Small intestine (tissue), 7 donors: ENCODE data around the gene INTS4. TPM values are rescaled to one million over a fixed set of nuclear protein-coding genes. Genes with fewer than 3 reads are reported as not detected.
"Not testable (repeated sequence)": the region's sequence is repeated elsewhere in the genome, so short reads cannot be mapped to it uniquely, and the experiment has no call there.

Experiments
- DNase-seq, 2 donors: peaks; one replicate each; pipeline versions ENCODE4 v3.0.0 to v3.0.0-alpha.2; 2013
- FAIRE-seq: peaks from 2 replicates; lab custom pipeline; 2012; peaks lifted over from hg19 to GRCh38; lab: Jason Lieb, UNC
- H3K27ac ChIP-seq, 3 donors: one replicate each; pipeline ENCODE4 v1.5.1; 2013; ENCODE audit warnings: low read length in 2 of 3, mild to moderate bottlenecking in 2 of 3, control low read depth in 1 of 3, inconsistent platforms in 1 of 3, low read depth in 1 of 3, moderate library complexity in 1 of 3
- H3K27me3 ChIP-seq, 3 donors: one replicate each; pipeline ENCODE4 v1.6.1; 2013; ENCODE audit warnings: low read length in 3 of 3, inconsistent platforms in 1 of 3; ENCODE audit not compliant: control insufficient read depth in 3 of 3, insufficient read depth in 3 of 3
- H3K36me3 ChIP-seq, 3 donors: one replicate each; pipeline ENCODE4 v1.6.1; 2013; ENCODE audit warnings: low read length in 3 of 3, inconsistent platforms in 1 of 3, low read depth in 1 of 3, mild to moderate bottlenecking in 1 of 3, moderate library complexity in 1 of 3; ENCODE audit not compliant: control insufficient read depth in 3 of 3, insufficient read depth in 2 of 3
- H3K4me1 ChIP-seq, 3 donors: one replicate each; pipeline ENCODE4 v1.6.1; 2013; ENCODE audit warnings: low read length in 2 of 3, inconsistent platforms in 1 of 3, low read depth in 1 of 3, mild to moderate bottlenecking in 1 of 3, moderate library complexity in 1 of 3; ENCODE audit not compliant: control insufficient read depth in 3 of 3, insufficient read depth in 2 of 3
- H3K4me3 ChIP-seq, 3 donors: one replicate each; pipeline ENCODE4 v1.5.1; 2013; ENCODE audit warnings: low read length in 3 of 3, control low read depth in 1 of 3, inconsistent platforms in 1 of 3, low read depth in 1 of 3, mild to moderate bottlenecking in 1 of 3, moderate library complexity in 1 of 3
- H3K9me3 ChIP-seq, 2 donors: one replicate each; pipeline ENCODE4 v1.6.1; 2013; ENCODE audit warnings: low read depth in 1 of 2, low read length in 1 of 2; ENCODE audit not compliant: control insufficient read depth in 2 of 2, insufficient read depth in 1 of 2
- WGBS, 3 donors: extraction: QIAGEN DNeasy Blood & Tissue Kit; methylation state at CpG; one replicate each; pipeline ENCODE4 v1.1.7; 2013; 5-methylcytosine and 5-hydroxymethylcytosine counted together
- polyA plus RNA-seq, 4 donors: library from polyadenylated mRNA; stranded (reverse) in 3 of 4; unstranded in 1 of 4; fragments of 200-250 nt in 3 of 4; fragments of 120-200 nt in 1 of 4; gene quantifications; one replicate each; pipeline versions ENCODE4 v1.2.1 to v1.2.3, GENCODE V29; 2013
- donor health status: healthy with polysubstance abuse.
- donor health status: control.
- donor health status: control.
- donor health status: Bipolar disorder and iron deficiency.
- donor health status: healthy.

Gene INTS4
- polyA plus RNA-seq, 4 donors, result 15.1 to 28.0 (median 20.4) TPM

- DNase-seq, result no peak
- H3K4me3 ChIP-seq, result no peak overlapping the region
- peaks cover 2 to 16% (median 3%) of the 10 kb centered on the region in 3 donors for H3K36me3 ChIP-seq
- H3K27me3 ChIP-seq, result no peaks in the 10 kb centered on the region
- H3K4me1 ChIP-seq, result no peaks in the 10 kb centered on the region
- 85 to 100% (median 91%) methylated on average over 1 of the region's 1 CpG for WGBS, 3 donors
- no peak for FAIRE-seq
- no peaks in the 10 kb centered on the region for H3K9me3 ChIP-seq
- H3K27ac ChIP-seq, result no peak overlapping the region
Observed at GRCh38 chr11:77873345-77873744, 121.1 kb downstream of the INTS4 start.

GRCh38 chr11:77871855-77872254, 122.6 kb downstream of the INTS4 start:
- no peak for FAIRE-seq
- H3K36me3 ChIP-seq, result peaks cover 1 to 16% (median 2%) of the 10 kb centered on the region in 3 donors
- H3K27ac ChIP-seq, result no peak overlapping the region
- H3K4me1 ChIP-seq, result no peaks in the 10 kb centered on the region
- no peak overlapping the region for H3K4me3 ChIP-seq
- WGBS, 3 donors, result 97 to 98% (median 98%) methylated on average over 3 of the region's 3 CpGs
- H3K27me3 ChIP-seq, result no peaks in the 10 kb centered on the region
- H3K9me3 ChIP-seq, result no peaks in the 10 kb centered on the region
- DNase-seq, result no peak

GRCh38 chr11:77868744-77869143, 125.7 kb downstream of the INTS4 start:
- WGBS, 3 donors, result 95 to 98% (median 97%) methylated on average over 4 of the region's 4 CpGs
- DNase-seq (no peak), FAIRE-seq (no peak)
- Histone ChIP-seq H3K27me3 (no peaks in the 10 kb centered on the region), H3K4me1 (no peaks in the 10 kb centered on the region), H3K9me3 (no peaks in the 10 kb centered on the region), H3K36me3 (peaks cover 0 to 12% (median 4%) of the 10 kb centered on the region in 3 donors), H3K27ac (no peak overlapping the region), H3K4me3 (no peak overlapping the region)

- Histone ChIP-seq H3K27me3 (no peaks in the 10 kb centered on the region), H3K4me1 (no peaks in the 10 kb centered on the region), H3K4me3 (no peak overlapping the region), H3K27ac (no peak overlapping the region), H3K9me3 (no peaks in the 10 kb centered on the region), H3K36me3 (peaks cover 0 to 13% (median 4%) of the 10 kb centered on the region in 3 donors)
- WGBS, 3 donors, result 76 to 93% (median 84%) methylated on average over 1 of the region's 1 CpG
- DNase-seq (no peak), FAIRE-seq (no peak)
Observed at GRCh38 chr11:77866336-77866735, 128.1 kb downstream of the INTS4 start.

DNA sequence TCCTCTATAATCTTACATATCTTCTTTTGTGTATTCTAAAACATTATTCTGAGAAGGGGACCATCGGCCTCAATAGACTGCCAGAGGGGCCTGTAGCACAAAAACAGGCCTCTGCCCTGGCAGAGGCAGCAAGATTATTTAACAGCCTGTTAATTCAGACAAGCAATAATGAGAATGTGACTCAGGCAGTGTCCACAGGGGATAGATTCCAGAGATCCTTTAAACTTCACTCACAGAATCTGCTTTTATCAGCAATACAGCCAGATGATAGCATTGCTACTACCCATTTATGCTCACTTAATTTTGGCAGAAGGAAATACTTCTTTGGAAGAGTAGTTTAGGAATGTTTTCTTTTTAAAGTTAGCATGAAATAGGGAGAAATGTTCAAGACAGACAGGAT, 128.7 kb downstream of the INTS4 start:
- Histone ChIP-seq H3K4me3 (no peak overlapping the region), H3K9me3 (no peaks in the 10 kb centered on the region), H3K27me3 (no peaks in the 10 kb centered on the region), H3K27ac (no peak overlapping the region), H3K36me3 (peaks cover 0 to 13% (median 4%) of the 10 kb centered on the region in 3 donors), H3K4me1 (no peaks in the 10 kb centered on the region)
- DNase-seq (no peak), FAIRE-seq (no peak)
- 86 to 100% (median 90%) methylated on average over 1 of the region's 1 CpG for WGBS, 3 donors

GRCh38 chr11:77861444-77861843, 133.0 kb downstream of the INTS4 start:
- H3K27me3 ChIP-seq, FAIRE-seq, H3K4me1 ChIP-seq, DNase-seq, H3K9me3 ChIP-seq, H3K27ac ChIP-seq, H3K4me3 ChIP-seq: not testable (repeated sequence)
- H3K36me3 ChIP-seq, result peaks cover 0 to 20% (median 2%) of the 10 kb centered on the region in 3 donors
- 90 to 94% (median 91%) methylated on average over 10 of the region's 10 CpGs for WGBS, 3 donors

- not testable (repeated sequence) for H3K27me3 ChIP-seq, H3K27ac ChIP-seq, H3K4me1 ChIP-seq, H3K4me3 ChIP-seq, FAIRE-seq, DNase-seq
- H3K9me3 ChIP-seq, result peaks cover 2 to 24% of the 10 kb centered on the region in 2 donors
- peaks cover 0 to 38% (median 10%) of the 10 kb centered on the region in 3 donors for H3K36me3 ChIP-seq
- 92 to 95% (median 95%) methylated on average over 10 of the region's 10 CpGs for WGBS, 3 donors
Observed at GRCh38 chr11:77857906-77858457, 136.5 kb downstream of the INTS4 start.

DNA sequence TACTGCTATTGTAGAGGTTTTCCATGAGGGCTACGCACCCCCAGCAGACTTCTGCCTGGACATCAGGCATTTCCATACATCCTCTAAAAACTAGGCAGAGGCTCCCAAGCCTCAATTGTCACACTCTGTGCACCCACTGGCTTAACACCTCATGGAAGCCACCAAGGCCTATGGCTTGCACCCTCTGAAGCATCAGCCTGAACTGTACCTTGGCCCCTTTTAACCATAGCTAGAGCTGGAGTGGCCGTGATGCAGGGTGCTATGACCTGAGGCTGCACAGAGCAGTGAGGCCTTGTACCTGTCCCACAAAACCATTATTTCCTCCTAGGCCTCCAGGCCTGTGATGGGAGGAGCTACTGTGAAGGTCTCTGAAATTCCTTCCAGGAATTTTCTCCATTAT, 139.6 kb downstream of the INTS4 start:
- FAIRE-seq (no peak), DNase-seq (no peak)
- Histone ChIP-seq H3K9me3 (peaks cover 2 to 24% of the 10 kb centered on the region in 2 donors), H3K4me3 (no peak overlapping the region), H3K27me3 (no peaks in the 10 kb centered on the region), H3K27ac (no peak overlapping the region), H3K4me1 (no peaks in the 10 kb centered on the region), H3K36me3 (peaks cover 0 to 28% (median 10%) of the 10 kb centered on the region in 3 donors)
- WGBS, 3 donors, result 99 to 100% (median 100%) methylated on average over 2 of the region's 2 CpGs

DNA sequence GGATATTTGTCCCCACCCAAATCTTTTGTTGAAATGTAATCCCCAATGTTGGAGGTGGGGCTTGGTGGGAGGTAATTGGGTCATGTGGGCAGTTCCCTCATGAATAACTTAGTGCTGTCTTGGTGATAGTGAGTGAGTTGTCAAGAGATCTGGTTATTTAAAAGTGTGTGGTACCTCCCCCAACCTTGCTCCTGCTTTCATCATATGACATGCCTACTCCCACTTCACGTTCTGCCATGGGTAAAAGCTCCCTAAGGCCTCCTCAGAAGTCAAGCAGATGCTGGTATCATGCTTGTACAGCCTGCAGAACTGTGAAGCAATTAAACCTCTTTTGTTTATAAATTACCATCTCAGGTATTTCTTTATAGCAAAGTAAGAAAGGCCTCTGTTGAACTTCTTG, 143.0 kb downstream of the INTS4 start:
- Histone ChIP-seq H3K27me3 (no peaks in the 10 kb centered on the region), H3K36me3 (peaks cover 0 to 31% (median 13%) of the 10 kb centered on the region in 3 donors), H3K4me1 (no peaks in the 10 kb centered on the region), H3K4me3 (no peak overlapping the region), H3K27ac (no peak overlapping the region), H3K9me3 (peaks cover 2 to 24% of the 10 kb centered on the region in 2 donors)
- WGBS, 3 donors, result 72 to 95% (median 76%) methylated on average over 1 of the region's 1 CpG
- FAIRE-seq, result no peak
- no peak for DNase-seq
